GM23338 (cell line): ENCODE results near the gene PRKCQ.

Experiments used
- CTCF ChIP-seq, 2 experiments: fragments of 200-600 bp in 1 of 2; sonication (generic) in 1 of 2; conservative IDR thresholded peaks; 2 replicates each; pipeline versions ENCODE4 v1.5.1 to v1.6.1; 2016 to 2017; ENCODE audit warnings: antibody characterized with exemption in 2 of 2, low read depth in 2 of 2, mild to moderate bottlenecking in 2 of 2, moderate library complexity in 1 of 2
- JUNB ChIP-seq: IDR thresholded peaks from one replicate; pipeline ENCODE4 v1.6.1; 2016; ENCODE audit warnings: antibody characterized with exemption; ENCODE audit not compliant: unreplicated experiment

- TF ChIP-seq CTCF (conservative IDR thresholded peaks at IDR 0.05; ENCODE audit: low read depth in 2 of 2) (no peak), JUNB (no peak)
Observed at GRCh38 chr10:6491841-6492609, 88.1 kb downstream of the PRKCQ start.
